Bronchial epithelial cell (primary cell): ENCODE results near the gene ZC2HC1C. TPM values are rescaled to one million over a fixed set of nuclear protein-coding genes. Genes with fewer than 3 reads are reported as not detected.

ENCODE experiments used
- DNase-seq: peaks from one replicate; pipeline ENCODE4 v3.0.0-alpha.2; 2010; ENCODE audit warnings: low read depth
- FAIRE-seq: peaks from 2 replicates; lab custom pipeline; 2011; peaks lifted over from hg19 to GRCh38; lab: Jason Lieb, UNC
- H3K27me3 ChIP-seq: 2 replicates; pipeline ENCODE4 v1.5.1; 2011; ENCODE audit warnings: low read length; ENCODE audit not compliant: control insufficient read depth, insufficient read depth
- H3K36me3 ChIP-seq: 2 replicates; pipeline ENCODE4 v1.5.1; 2011; ENCODE audit warnings: low read length; ENCODE audit not compliant: control insufficient read depth, insufficient read depth
- H3K4me3 ChIP-seq: 2 replicates; pipeline ENCODE4 v1.5.1; 2011; ENCODE audit warnings: mild to moderate bottlenecking, low read depth, low read length, control low read depth
- CTCF ChIP-seq: IDR thresholded peaks from 2 replicates; pipeline ENCODE4 v1.5.1; 2011; ENCODE audit warnings: mild to moderate bottlenecking, moderate library complexity, low read length, control low read depth, inconsistent platforms; ENCODE audit not compliant: insufficient read depth, severe bottlenecking
- total RNA-seq: library from RNA; depleted of rRNA; stranded (reverse); fragments of >200 nt; gene quantifications from 2 replicates; pipeline ENCODE4 v1.2.1, GENCODE V29; 2014

ZC2HC1C gene
- total RNA-seq, 1 donor from 2014 or later = 0.53 TPM

DNA sequence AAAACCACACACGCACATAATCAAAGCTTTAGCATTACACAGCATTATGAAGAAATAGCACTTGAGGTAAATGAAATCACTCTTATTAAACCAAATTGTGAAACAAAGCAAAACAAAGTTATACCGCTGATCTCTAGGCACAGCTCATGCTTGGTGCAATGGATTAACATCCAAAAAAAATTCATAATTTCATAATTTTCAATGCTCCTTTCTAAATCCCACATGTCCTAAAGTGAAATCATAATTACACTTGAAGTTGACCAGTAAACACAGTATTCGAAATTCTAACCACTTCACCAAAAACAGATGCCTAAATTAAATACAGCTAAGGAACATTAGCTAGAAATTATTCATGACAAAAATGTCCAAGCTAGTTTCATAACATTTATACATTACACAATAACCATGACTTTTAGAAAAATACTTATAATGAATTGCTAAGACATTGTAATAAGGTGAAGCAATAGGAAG is 19.7 kb upstream of the ZC2HC1C start:
- FAIRE-seq (no peak), DNase-seq (no peak)
- no peak for TF ChIP-seq CTCF
- Histone ChIP-seq H3K36me3 (no peaks in the 10 kb centered on the region), H3K4me3 (no peak overlapping the region), H3K27me3 (no peaks in the 10 kb centered on the region)

DNA sequence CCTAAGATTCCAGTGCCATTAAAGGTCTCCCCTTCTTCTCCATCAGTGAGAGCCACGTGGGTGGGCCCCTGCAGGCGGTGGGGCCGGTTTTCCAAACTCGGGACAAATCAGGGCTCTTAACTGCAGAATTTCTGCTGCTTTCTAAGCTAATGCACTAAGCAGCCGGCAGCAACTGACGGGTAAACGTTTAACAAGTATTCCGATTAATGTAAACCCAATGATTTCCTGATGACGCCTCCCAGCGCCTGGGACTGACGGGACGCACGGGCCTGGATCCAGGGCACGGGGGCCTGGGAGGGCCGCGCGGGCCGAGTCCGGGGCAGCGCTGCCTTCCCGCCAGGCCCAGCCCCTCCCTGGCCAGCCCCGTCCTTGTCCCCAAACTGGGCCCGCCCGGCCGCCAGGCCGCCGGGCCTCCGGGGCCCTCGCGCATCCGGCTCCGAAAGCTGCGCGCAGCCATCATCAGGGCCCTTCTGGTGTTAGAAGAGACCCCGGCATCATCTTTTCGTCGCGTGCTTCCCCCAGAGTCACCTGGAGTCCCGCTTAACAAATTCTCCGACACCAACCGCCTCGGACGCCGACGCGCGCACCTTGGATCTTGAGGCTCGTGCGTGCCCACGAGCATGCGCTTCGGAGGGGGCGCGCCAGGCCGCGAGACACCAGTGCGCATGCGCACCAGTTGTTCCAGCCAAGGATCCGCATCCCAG is 18.4 kb upstream of the ZC2HC1C start, which contains the start of gene MLH3:
Gene MLH3, minus strand, starts transcription at position 616 of the 704 bp plus-strand sequence. CDS start 1,812 bp downstream, outside the sequence.
- FAIRE-seq (no peak), DNase-seq (peak; percentile 62)
- Histone ChIP-seq H3K4me3 (peak within 1 kb of the TSS; percentile 41), H3K36me3 (no peaks in the 10 kb centered on the region), H3K27me3 (no peaks in the 10 kb centered on the region)
- no peak for TF ChIP-seq CTCF

DNA sequence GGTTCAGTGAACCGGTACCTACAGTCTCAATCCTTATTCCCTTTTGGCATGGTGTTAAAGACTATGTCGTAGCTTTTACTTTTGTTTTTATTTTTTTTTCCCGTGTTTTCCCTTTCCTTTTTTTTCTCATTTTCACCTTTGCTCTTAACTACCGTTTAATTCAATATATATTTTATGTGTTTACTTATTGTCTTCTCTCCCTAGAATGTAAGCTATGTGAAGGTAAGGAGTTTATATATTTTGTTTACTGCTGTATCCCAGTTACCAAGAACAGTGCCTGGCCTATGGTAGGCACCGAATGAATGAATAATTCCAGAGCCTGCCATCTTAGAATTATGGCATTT is 17.9 kb upstream of the ZC2HC1C start:
- DNase-seq = no peak

GRCh38 chr14:75053396-75054291 is 15.8 kb upstream of the ZC2HC1C start:
- DNase-seq (no peak), FAIRE-seq (no peak)
- H3K36me3 ChIP-seq = no peaks in the 10 kb centered on the region
- no peak for TF ChIP-seq CTCF
- no peaks in the 10 kb centered on the region for H3K27me3 ChIP-seq
- H3K4me3 ChIP-seq = no peak overlapping the region

More for the DNA sequence above, 17.9 kb upstream of the ZC2HC1C start:
- peak overlapping the region; percentile 41 for H3K4me3 ChIP-seq
- no peak for TF ChIP-seq CTCF
- no peak for FAIRE-seq
- no peaks in the 10 kb centered on the region for H3K36me3 ChIP-seq
- no peaks in the 10 kb centered on the region for H3K27me3 ChIP-seq

- FAIRE-seq = no peak
- no peak for TF ChIP-seq CTCF
- DNase-seq = no peak
- H3K36me3 ChIP-seq = no peaks in the 10 kb centered on the region
- no peak overlapping the region for H3K4me3 ChIP-seq
- no peaks in the 10 kb centered on the region for H3K27me3 ChIP-seq
These were observed 15.0 kb upstream of the ZC2HC1C start for GRCh38 chr14:75054421-75054820.
